Activated gamma-delta T cell treated with Interleukin-2 at 50 U/mL for 16 hours (primary cell): ENCODE results near the gene ECE1.

Source experiments
- DNase-seq: peaks from one replicate; pipeline ENCODE4 v3.0.0-alpha.2; 2020

ECE1 gene

GRCh38 chr1:21325231-21325718 lies 35.0 kb upstream of the ECE1 start:
- no peak for DNase-seq

GRCh38 chr1:21324368-21325141 lies 34.3 kb upstream of the ECE1 start:
- peak; percentile 55 for DNase-seq

- DNase-seq: no peak
Observed at GRCh38 chr1:21323091-21323490, 32.8 kb upstream of the ECE1 start.

- DNase-seq: no peak
Observed at GRCh38 chr1:21322681-21323016, 32.4 kb upstream of the ECE1 start.

- no peak for DNase-seq
Observed at GRCh38 chr1:21321963-21322680, 31.9 kb upstream of the ECE1 start.

GRCh38 chr1:21320410-21321108 lies 30.3 kb upstream of the ECE1 start:
- DNase-seq: no peak

- no peak for DNase-seq
Observed at GRCh38 chr1:21319447-21320407, 29.5 kb upstream of the ECE1 start.

GRCh38 chr1:21318714-21319159 lies 28.5 kb upstream of the ECE1 start:
- DNase-seq: no peak

- no peak for DNase-seq
Observed at GRCh38 chr1:21318057-21318713, 27.9 kb upstream of the ECE1 start.

- no peak for DNase-seq
Observed at GRCh38 chr1:21317690-21318043, 27.4 kb upstream of the ECE1 start.

GRCh38 chr1:21317035-21317689 lies 26.9 kb upstream of the ECE1 start:
- DNase-seq: no peak

- DNase-seq: no peak
Observed at GRCh38 chr1:21314743-21315396, 24.6 kb upstream of the ECE1 start.

GRCh38 chr1:21313886-21314721 lies 23.8 kb upstream of the ECE1 start:
- DNase-seq: no peak

- no peak for DNase-seq
Observed at GRCh38 chr1:21313203-21313885, 23.1 kb upstream of the ECE1 start.

- DNase-seq: no peak
Observed at GRCh38 chr1:21312407-21312992, 22.2 kb upstream of the ECE1 start.

GRCh38 chr1:21311016-21311415 lies 20.8 kb upstream of the ECE1 start:
- no peak for DNase-seq

GRCh38 chr1:21308847-21309652 lies 18.8 kb upstream of the ECE1 start:
- DNase-seq: no peak

GRCh38 chr1:21308330-21308729 lies 18.1 kb upstream of the ECE1 start:
- DNase-seq: no peak
